GM06990 (cell line): Measurements from ENCODE around the gene DCUN1D2.

ENCODE experiments used
- DNase-seq: peaks from one replicate; pipeline ENCODE4 v3.0.0-alpha.2; 2011; ENCODE audit not compliant: insufficient read length; ENCODE audit errors: extremely low read depth
- H3K27me3 ChIP-seq: replicated peaks from 2 replicates; pipeline ENCODE4 v1.6.0; 2011; ENCODE audit warnings: low read length; ENCODE audit not compliant: control insufficient read depth, insufficient read depth
- H3K36me3 ChIP-seq: 2 replicates; pipeline ENCODE4 v1.5.1; 2011; ENCODE audit warnings: low read length; ENCODE audit not compliant: control insufficient read depth, insufficient read depth
- H3K4me3 ChIP-seq: replicated peaks from 2 replicates; pipeline ENCODE4 v1.5.1; 2011; ENCODE audit warnings: low read depth, mild to moderate bottlenecking, control low read depth, low read length
- CTCF ChIP-seq: IDR thresholded peaks from 2 replicates; pipeline ENCODE4 v1.5.1; 2011; ENCODE audit warnings: low read length, control low read depth, mild to moderate bottlenecking, inconsistent platforms; ENCODE audit not compliant: insufficient read depth, poor library complexity, severe bottlenecking

The DCUN1D2 gene

GRCh38 chr13:113430378-113431110, 60.0 kb downstream of the DCUN1D2 start:
- DNase-seq: no peak
- no peak for TF ChIP-seq CTCF
- no peaks in the 10 kb centered on the region for H3K36me3 ChIP-seq
- no peaks in the 10 kb centered on the region for H3K27me3 ChIP-seq
- no peak overlapping the region for H3K4me3 ChIP-seq

- no peak for TF ChIP-seq CTCF
- no peaks in the 10 kb centered on the region for H3K36me3 ChIP-seq
- H3K4me3 ChIP-seq: no peak overlapping the region
- no peak for DNase-seq
- no peaks in the 10 kb centered on the region for H3K27me3 ChIP-seq
Observed at GRCh38 chr13:113429608-113429985, 60.9 kb downstream of the DCUN1D2 start.

- no peak for TF ChIP-seq CTCF
- H3K27me3 ChIP-seq: no peaks in the 10 kb centered on the region
- DNase-seq: no peak
- H3K36me3 ChIP-seq: no peaks in the 10 kb centered on the region
- H3K4me3 ChIP-seq: no peak overlapping the region
Observed at GRCh38 chr13:113428871-113429607, 61.5 kb downstream of the DCUN1D2 start.

- Histone ChIP-seq H3K27me3 (no peaks in the 10 kb centered on the region), H3K4me3 (no peak overlapping the region), H3K36me3 (no peaks in the 10 kb centered on the region)
- TF ChIP-seq CTCF: no peak
- no peak for DNase-seq
Observed at GRCh38 chr13:113428469-113428865, 62.0 kb downstream of the DCUN1D2 start.

- Histone ChIP-seq H3K27me3 (no peaks in the 10 kb centered on the region), H3K36me3 (no peaks in the 10 kb centered on the region), H3K4me3 (no peak overlapping the region)
- no peak for TF ChIP-seq CTCF
- no peak for DNase-seq
Observed at GRCh38 chr13:113427562-113428468, 62.7 kb downstream of the DCUN1D2 start.
